H9 (cell line): ENCODE measurements around the gene BAHD1. TPM values are rescaled to one million over a fixed set of nuclear protein-coding genes. Genes with fewer than 3 reads are reported as not detected.

Experiments
- DNase-seq: peaks from one replicate; pipeline ENCODE4 v3.0.0-alpha.2; 2017
- H2AFZ ChIP-seq: one replicate; pipeline ENCODE4 v1.6.1; 2013; ENCODE audit warnings: mild to moderate bottlenecking, low read length, control low read depth, moderate library complexity
- H2AK5ac ChIP-seq: 2 replicates; pipeline ENCODE4 v1.6.1; 2013; ENCODE audit warnings: low read length, control low read depth, mixed read lengths; ENCODE audit not compliant: insufficient read length
- H2BK120ac ChIP-seq: one replicate; pipeline ENCODE4 v1.6.1; 2013; ENCODE audit warnings: low read depth, mild to moderate bottlenecking, low read length, control low read depth, inconsistent platforms; ENCODE audit not compliant: poor library complexity, severe bottlenecking
- H2BK12ac ChIP-seq: 2 replicates; pipeline ENCODE4 v1.6.1; 2013; ENCODE audit warnings: low read length, control low read depth, mixed read lengths, low read depth; ENCODE audit not compliant: insufficient read length
- H2BK15ac ChIP-seq: 2 replicates; pipeline ENCODE4 v1.6.1; 2013; ENCODE audit warnings: low read depth, low read length, control low read depth
- H2BK20ac ChIP-seq: one replicate; pipeline ENCODE4 v1.6.1; 2013; ENCODE audit warnings: low read depth, mild to moderate bottlenecking, low read length, control low read depth, inconsistent platforms; ENCODE audit not compliant: poor library complexity, severe bottlenecking
- H2BK5ac ChIP-seq: 2 replicates; pipeline ENCODE4 v1.6.1; 2013; ENCODE audit warnings: low read length, control low read depth, mixed read lengths; ENCODE audit not compliant: insufficient read length
- H3K14ac ChIP-seq: 2 replicates; pipeline ENCODE4 v1.6.1; 2013; ENCODE audit warnings: low read length, control low read depth; ENCODE audit not compliant: insufficient read depth
- H3K18ac ChIP-seq: 2 replicates; pipeline ENCODE4 v1.6.1; 2013; ENCODE audit warnings: low read depth, mild to moderate bottlenecking, mixed read lengths, low read length, control low read depth; ENCODE audit not compliant: insufficient read length
- H3K23ac ChIP-seq: 2 replicates; pipeline ENCODE4 v1.6.1; 2013; ENCODE audit warnings: low read length, control low read depth, mixed read lengths, low read depth; ENCODE audit not compliant: insufficient read length
- H3K23me2 ChIP-seq: 2 replicates; pipeline ENCODE4 v1.6.1; 2013; ENCODE audit warnings: low read depth, mild to moderate bottlenecking, mixed read lengths, low read length, control low read depth; ENCODE audit not compliant: insufficient read length, poor library complexity, severe bottlenecking
- H3K27ac ChIP-seq: 2 replicates; pipeline ENCODE4 v1.5.1; 2013; ENCODE audit warnings: low read length, control low read depth, mixed read lengths, low read depth; ENCODE audit not compliant: insufficient read length
- H3K27me3 ChIP-seq: 2 replicates; pipeline ENCODE4 v1.6.1; 2013; ENCODE audit warnings: low read length, control low read depth, inconsistent platforms; ENCODE audit not compliant: insufficient read depth
- H3K4ac ChIP-seq: 2 replicates; pipeline ENCODE4 v1.6.1; 2013; ENCODE audit warnings: low read depth, mild to moderate bottlenecking, control low read depth, inconsistent platforms, low read length, moderate library complexity
- H3K4me1 ChIP-seq: 2 replicates; pipeline ENCODE4 v1.6.1; 2013; ENCODE audit warnings: low read length, control low read depth, inconsistent platforms; ENCODE audit not compliant: insufficient read depth
- H3K4me2 ChIP-seq: 2 replicates; pipeline ENCODE4 v1.6.1; 2013; ENCODE audit warnings: low read length, control low read depth, mixed read lengths; ENCODE audit not compliant: insufficient read length, insufficient read depth
- H3K56ac ChIP-seq: 2 replicates; pipeline ENCODE4 v1.6.1; 2013; ENCODE audit warnings: low read depth, mild to moderate bottlenecking, mixed read lengths, low read length, control low read depth; ENCODE audit not compliant: insufficient read length
- H3K79me1 ChIP-seq: 2 replicates; pipeline ENCODE4 v1.6.1; 2013; ENCODE audit warnings: low read depth, mild to moderate bottlenecking, moderate library complexity, low read length, control low read depth, inconsistent platforms; ENCODE audit not compliant: insufficient read depth, poor library complexity, severe bottlenecking
- H3K79me2 ChIP-seq: 2 replicates; pipeline ENCODE4 v1.6.1; 2013; ENCODE audit warnings: low read length, control low read depth, inconsistent platforms; ENCODE audit not compliant: insufficient read depth
- H3K9ac ChIP-seq: 2 replicates; pipeline ENCODE4 v1.6.1; 2013; ENCODE audit warnings: low read length, control low read depth, mixed read lengths; ENCODE audit not compliant: insufficient read length; ENCODE audit errors: extremely low read depth
- H3K9me3 ChIP-seq: one replicate; pipeline ENCODE4 v1.6.1; 2013; ENCODE audit warnings: low read depth, low read length, inconsistent platforms; ENCODE audit not compliant: control insufficient read depth
- H3T11ph ChIP-seq: one replicate; pipeline ENCODE4 v1.6.1; 2013; ENCODE audit warnings: mild to moderate bottlenecking, low read length, control low read depth, inconsistent platforms
- H4K20me1 ChIP-seq: one replicate; pipeline ENCODE4 v1.6.1; 2013; ENCODE audit not compliant: control insufficient read depth, insufficient read length, insufficient read depth
- H4K5ac ChIP-seq: 2 replicates; pipeline ENCODE4 v1.6.1; 2013; ENCODE audit warnings: low read depth, mild to moderate bottlenecking, mixed read lengths, low read length, control low read depth; ENCODE audit not compliant: insufficient read length
- H4K8ac ChIP-seq: replicated peaks from 2 replicates; pipeline ENCODE4 v1.6.1; 2013; ENCODE audit warnings: low read length, control low read depth, mixed read lengths, low read depth; ENCODE audit not compliant: insufficient read length
- H4K91ac ChIP-seq: 2 replicates; pipeline ENCODE4 v1.6.1; 2013; ENCODE audit warnings: low read depth, mild to moderate bottlenecking, moderate library complexity, mixed read lengths, low read length, control low read depth; ENCODE audit not compliant: insufficient read length
- H3K27ac Mint-ChIP-seq, 3 experiments: 2 replicates in 2 of 3; 3 replicates in 1 of 3; pipeline ENCODE4 v1.8.0; 2020 to 2021; ENCODE audit warnings: mixed read lengths in 3 of 3, mild to moderate bottlenecking in 1 of 3, moderate library complexity in 1 of 3
- H3K27me3 Mint-ChIP-seq: 2 replicates; pipeline ENCODE4 v1.8.0; 2021; ENCODE audit warnings: low read depth, mild to moderate bottlenecking, moderate library complexity, mixed read lengths
- H3K36me3 Mint-ChIP-seq, 3 experiments: 2 replicates in 2 of 3; 3 replicates in 1 of 3; pipeline ENCODE4 v1.8.0; 2020 to 2021; ENCODE audit warnings: low read depth in 3 of 3, mixed read lengths in 3 of 3; ENCODE audit not compliant: insufficient read depth in 1 of 3
- H3K4me1 Mint-ChIP-seq, 2 experiments: 2 replicates each; pipeline ENCODE4 v1.8.0; 2020; ENCODE audit warnings: mixed read lengths in 2 of 2
- H3K4me3 Mint-ChIP-seq, 2 experiments: 2 replicates in 1 of 2; 3 replicates in 1 of 2; pipeline ENCODE4 v1.8.0; 2020 to 2021; ENCODE audit warnings: mild to moderate bottlenecking in 2 of 2, mixed read lengths in 2 of 2, moderate library complexity in 1 of 2
- H3K9me3 Mint-ChIP-seq, 2 experiments: 2 replicates in 1 of 2; 3 replicates in 1 of 2; pipeline ENCODE4 v1.8.0; 2020; ENCODE audit warnings: mild to moderate bottlenecking in 2 of 2, mixed read lengths in 2 of 2, moderate library complexity in 1 of 2
- WGBS: extraction: QIAGEN DNeasy Blood & Tissue Kit; methylation state at CpG from one replicate; pipeline ENCODE4 v1.1.7; 2013; ENCODE audit warnings: missing lambda C conversion rate, low lambda C conversion rate, mixed read lengths; ENCODE audit not compliant: insufficient read length; ENCODE audit errors: extremely low coverage; 5-methylcytosine and 5-hydroxymethylcytosine counted together
- total RNA-seq: library from RNA; stranded (reverse); gene quantifications from 2 replicates; pipeline ENCODE4 v1.2.1, GENCODE V29; 2021
- TF ChIP-seq, protein P1 (sequence below): fragments of 200-600 bp; sonication (generic); conservative IDR thresholded peaks from 3 replicates; pipeline ENCODE4 v1.8.0; 2021; ENCODE audit warnings: antibody characterized with exemption, mild to moderate bottlenecking

The BAHD1 gene
- total RNA-seq, 1 experiment from 2014 or later, result 54.1 TPM

DNA sequence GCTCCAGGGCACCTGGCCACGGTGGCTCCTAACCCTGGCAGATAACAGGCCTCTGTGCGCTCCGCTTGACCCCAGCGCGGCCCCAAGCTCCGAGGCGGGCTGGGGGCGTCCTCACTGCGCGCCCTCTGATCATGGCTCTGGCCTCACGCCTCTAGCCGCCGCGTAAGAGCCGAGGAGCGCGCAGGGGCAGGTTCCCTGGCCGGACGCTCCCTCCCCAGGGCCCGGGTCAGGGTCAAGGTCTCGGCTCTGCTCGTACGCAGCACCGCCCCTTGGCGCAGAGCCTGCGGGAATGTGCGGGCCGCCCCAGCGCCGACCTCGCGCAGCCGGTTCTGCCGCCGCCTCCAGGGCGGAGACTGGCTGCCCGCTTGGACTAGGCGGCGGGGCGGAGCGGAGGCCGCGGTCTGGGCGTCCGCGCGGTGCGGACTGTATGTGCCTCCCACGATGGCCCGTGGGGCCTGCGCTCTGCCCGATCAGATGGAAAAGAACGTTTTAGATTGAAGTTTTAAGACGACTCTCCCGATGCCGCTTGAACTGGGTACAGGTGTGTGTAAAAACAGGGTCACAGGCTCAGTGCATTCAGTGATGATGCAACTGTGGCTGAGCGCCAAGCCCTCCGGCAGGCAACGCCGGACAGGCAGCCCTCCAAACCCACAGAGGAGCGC lies 70.8 kb downstream of the BAHD1 start:
- Histone ChIP-seq H4K5ac (no peak overlapping the region), H2AFZ (no peak overlapping the region), H3K4me2 (peak overlapping the region; percentile 51), H2BK5ac (no peak overlapping the region), H3K27me3 (peaks cover 12% of the 10 kb centered on the region; the same call in 1 of the 2 replicates), H4K8ac (no peak overlapping the region), H2BK15ac (no peak overlapping the region), H3K9ac (peak overlapping the region; percentile 20), H3K23ac (no peak overlapping the region), H3K79me1 (no peaks in the 10 kb centered on the region), H3K9me3 (no peaks in the 10 kb centered on the region), H3K23me2 (peaks cover 7% of the 10 kb centered on the region), H4K20me1 (no peaks in the 10 kb centered on the region), H3K18ac (peak overlapping the region; percentile 73), H3K27ac (no peak overlapping the region), H3T11ph (no peak overlapping the region), H2AK5ac (no peak overlapping the region), H3K4ac (no peak overlapping the region), H2BK120ac (no peak overlapping the region), H3K56ac (no peak overlapping the region), H3K4me1 (no peaks in the 10 kb centered on the region), H2BK20ac (no peak overlapping the region), H3K14ac (peak overlapping the region; percentile 76), H4K91ac (no peak overlapping the region), H3K79me2 (no peaks in the 10 kb centered on the region), H2BK12ac (no peak overlapping the region)
- TF ChIP-seq, protein P1, sequence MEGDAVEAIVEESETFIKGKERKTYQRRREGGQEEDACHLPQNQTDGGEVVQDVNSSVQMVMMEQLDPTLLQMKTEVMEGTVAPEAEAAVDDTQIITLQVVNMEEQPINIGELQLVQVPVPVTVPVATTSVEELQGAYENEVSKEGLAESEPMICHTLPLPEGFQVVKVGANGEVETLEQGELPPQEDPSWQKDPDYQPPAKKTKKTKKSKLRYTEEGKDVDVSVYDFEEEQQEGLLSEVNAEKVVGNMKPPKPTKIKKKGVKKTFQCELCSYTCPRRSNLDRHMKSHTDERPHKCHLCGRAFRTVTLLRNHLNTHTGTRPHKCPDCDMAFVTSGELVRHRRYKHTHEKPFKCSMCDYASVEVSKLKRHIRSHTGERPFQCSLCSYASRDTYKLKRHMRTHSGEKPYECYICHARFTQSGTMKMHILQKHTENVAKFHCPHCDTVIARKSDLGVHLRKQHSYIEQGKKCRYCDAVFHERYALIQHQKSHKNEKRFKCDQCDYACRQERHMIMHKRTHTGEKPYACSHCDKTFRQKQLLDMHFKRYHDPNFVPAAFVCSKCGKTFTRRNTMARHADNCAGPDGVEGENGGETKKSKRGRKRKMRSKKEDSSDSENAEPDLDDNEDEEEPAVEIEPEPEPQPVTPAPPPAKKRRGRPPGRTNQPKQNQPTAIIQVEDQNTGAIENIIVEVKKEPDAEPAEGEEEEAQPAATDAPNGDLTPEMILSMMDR, result no peak
- Mint-ChIP-seq H3K27me3 (peaks cover 69% of the 10 kb centered on the region), H3K4me3 (peak overlapping the region; percentile 71 to 79), H3K9me3 (no peaks in the 10 kb centered on the region), H3K4me1 (peaks cover 16 to 19% of the 10 kb centered on the region in 2 experiments), H3K27ac (no peak overlapping the region), H3K36me3 (no peaks in the 10 kb centered on the region)
- DNase-seq, result peak; percentile 84
- no CpG with 5 or more reads among the region's 61 CpGs for WGBS
